Measurements from ENCODE around the gene TMEM35B.
A peak's percentile ranks its signal among the peaks of the same experiment; 100 is the strongest.
"Not testable (repeated sequence)": the region's sequence is repeated elsewhere in the genome, so short reads cannot be mapped to it uniquely, and the experiment has no call there.

Gene TMEM35B

GRCh38 chr1:35001743-35002142 lies 16.6 kb upstream of the TMEM35B start:
- FAIRE-seq (no peak), DNase-seq (ENCODE audit: insufficient read length, low spot score) (no peak)
- TF ChIP-seq POLR2AphosphoS5 (IDR thresholded peaks at IDR 0.05; ENCODE audit: low read depth, low read length) (no peak), TAF1 (IDR thresholded peaks at IDR 0.05; ENCODE audit: low read depth, low read length) (no peak), SPI1 (IDR thresholded peaks at IDR 0.05; ENCODE audit: low read depth, low read length) (no peak), POLR2A (IDR thresholded peaks at IDR 0.05; ENCODE audit: low read depth, low read length) (no peak), PAX5 (IDR thresholded peaks at IDR 0.05; ENCODE audit: insufficient read depth, low read length, severe bottlenecking) (no peak), POU2F2 (IDR thresholded peaks at IDR 0.05; ENCODE audit: low read depth, low read length) (no peak)

- no peak for DNase-seq (ENCODE audit: insufficient read length, low spot score)
- TF ChIP-seq POLR2AphosphoS5 (IDR thresholded peaks at IDR 0.05; ENCODE audit: low read depth, low read length) (no peak), TAF1 (IDR thresholded peaks at IDR 0.05; ENCODE audit: low read depth, low read length) (no peak), SPI1 (IDR thresholded peaks at IDR 0.05; ENCODE audit: low read depth, low read length) (no peak), PAX5 (IDR thresholded peaks at IDR 0.05; ENCODE audit: insufficient read depth, low read length, severe bottlenecking) (no peak), POU2F2 (IDR thresholded peaks at IDR 0.05; ENCODE audit: low read depth, low read length) (no peak), POLR2A (IDR thresholded peaks at IDR 0.05; ENCODE audit: low read depth, low read length) (no peak)
- no peak for FAIRE-seq
These were observed 9.7 kb upstream of the TMEM35B start for GRCh38 chr1:34994878-34995277.

GRCh38 chr1:34988581-34988980 lies 3.4 kb upstream of the TMEM35B start:
- FAIRE-seq (no peak), DNase-seq (ENCODE audit: insufficient read length, low spot score) (no peak)
- TF ChIP-seq POU2F2 (IDR thresholded peaks at IDR 0.05; ENCODE audit: low read depth, low read length) (no peak), POLR2AphosphoS5 (IDR thresholded peaks at IDR 0.05; ENCODE audit: low read depth, low read length) (no peak), POLR2A (IDR thresholded peaks at IDR 0.05; ENCODE audit: low read depth, low read length) (no peak), SPI1 (IDR thresholded peaks at IDR 0.05; ENCODE audit: low read depth, low read length) (no peak), TAF1 (IDR thresholded peaks at IDR 0.05; ENCODE audit: low read depth, low read length) (no peak), PAX5 (IDR thresholded peaks at IDR 0.05; ENCODE audit: insufficient read depth, low read length, severe bottlenecking) (no peak)

- FAIRE-seq: no peak
- TF ChIP-seq POU2F2 (IDR thresholded peaks at IDR 0.05; ENCODE audit: low read depth, low read length) (no peak), TAF1 (IDR thresholded peaks at IDR 0.05; ENCODE audit: low read depth, low read length) (no peak), POLR2A (IDR thresholded peaks at IDR 0.05; ENCODE audit: low read depth, low read length) (no peak), POLR2AphosphoS5 (IDR thresholded peaks at IDR 0.05; ENCODE audit: low read depth, low read length) (no peak), SPI1 (IDR thresholded peaks at IDR 0.05; ENCODE audit: low read depth, low read length) (no peak), PAX5 (IDR thresholded peaks at IDR 0.05; ENCODE audit: insufficient read depth, low read length, severe bottlenecking) (no peak)
- no peak for DNase-seq (ENCODE audit: insufficient read length, low spot score)
These were observed 3.0 kb upstream of the TMEM35B start for GRCh38 chr1:34988147-34988546.

- FAIRE-seq (no peak), DNase-seq (ENCODE audit: insufficient read length, low spot score) (no peak)
- no peak for TF ChIP-seq SPI1 (IDR thresholded peaks at IDR 0.05; ENCODE audit: low read depth, low read length)
- TF ChIP-seq PAX5 (IDR thresholded peaks at IDR 0.05; ENCODE audit: insufficient read depth, low read length, severe bottlenecking): no peak
- no peak for TF ChIP-seq TAF1 (IDR thresholded peaks at IDR 0.05; ENCODE audit: low read depth, low read length)
These were observed 1.9 kb upstream of the TMEM35B start for GRCh38 chr1:34987018-34987417.

GRCh38 chr1:34985609-34985904 lies 410 bp upstream of the TMEM35B start:
- FAIRE-seq; DNase-seq (ENCODE audit: insufficient read length, low spot score): not testable (repeated sequence)

GRCh38 chr1:34984435-34984792 lies 733 bp downstream of the TMEM35B start:
- no peak for TF ChIP-seq POU2F2 (IDR thresholded peaks at IDR 0.05; ENCODE audit: low read depth, low read length)
- no peak for TF ChIP-seq TAF1 (IDR thresholded peaks at IDR 0.05; ENCODE audit: low read depth, low read length)
- TF ChIP-seq PAX5 (IDR thresholded peaks at IDR 0.05; ENCODE audit: insufficient read depth, low read length, severe bottlenecking): no peak
- TF ChIP-seq POLR2A (IDR thresholded peaks at IDR 0.05; ENCODE audit: low read depth, low read length): no peak
- no peak for TF ChIP-seq SPI1 (IDR thresholded peaks at IDR 0.05; ENCODE audit: low read depth, low read length)
- TF ChIP-seq POLR2AphosphoS5 (IDR thresholded peaks at IDR 0.05; ENCODE audit: low read depth, low read length): no peak
- DNase-seq (ENCODE audit: insufficient read length, low spot score) (no peak), FAIRE-seq (peak; percentile 55)

- DNase-seq (ENCODE audit: insufficient read length, low spot score): no peak
- no peak for FAIRE-seq
- no peak for TF ChIP-seq POLR2AphosphoS5 (IDR thresholded peaks at IDR 0.05; ENCODE audit: low read depth, low read length)
- no peak for TF ChIP-seq POU2F2 (IDR thresholded peaks at IDR 0.05; ENCODE audit: low read depth, low read length)
- no peak for TF ChIP-seq PAX5 (IDR thresholded peaks at IDR 0.05; ENCODE audit: insufficient read depth, low read length, severe bottlenecking)
- no peak for TF ChIP-seq TAF1 (IDR thresholded peaks at IDR 0.05; ENCODE audit: low read depth, low read length)
- no peak for TF ChIP-seq SPI1 (IDR thresholded peaks at IDR 0.05; ENCODE audit: low read depth, low read length)
- TF ChIP-seq POLR2A (IDR thresholded peaks at IDR 0.05; ENCODE audit: low read depth, low read length): no peak
These were observed 1.3 kb downstream of the TMEM35B start for GRCh38 chr1:34983700-34984355.

- FAIRE-seq (no peak), DNase-seq (ENCODE audit: insufficient read length, low spot score) (no peak)
- no peak for TF ChIP-seq POLR2A (IDR thresholded peaks at IDR 0.05; ENCODE audit: low read depth, low read length)
- no peak for TF ChIP-seq POLR2AphosphoS5 (IDR thresholded peaks at IDR 0.05; ENCODE audit: low read depth, low read length)
- no peak for TF ChIP-seq SPI1 (IDR thresholded peaks at IDR 0.05; ENCODE audit: low read depth, low read length)
- TF ChIP-seq TAF1 (IDR thresholded peaks at IDR 0.05; ENCODE audit: low read depth, low read length): no peak
- no peak for TF ChIP-seq POU2F2 (IDR thresholded peaks at IDR 0.05; ENCODE audit: low read depth, low read length)
- TF ChIP-seq PAX5 (IDR thresholded peaks at IDR 0.05; ENCODE audit: insufficient read depth, low read length, severe bottlenecking): no peak
These were observed 2.2 kb downstream of the TMEM35B start for GRCh38 chr1:34982820-34983376.

- TF ChIP-seq POLR2A (IDR thresholded peaks at IDR 0.05; ENCODE audit: low read depth, low read length) (no peak), PAX5 (IDR thresholded peaks at IDR 0.05; ENCODE audit: insufficient read depth, low read length, severe bottlenecking) (no peak), SPI1 (IDR thresholded peaks at IDR 0.05; ENCODE audit: low read depth, low read length) (no peak), TAF1 (IDR thresholded peaks at IDR 0.05; ENCODE audit: low read depth, low read length) (no peak), POLR2AphosphoS5 (IDR thresholded peaks at IDR 0.05; ENCODE audit: low read depth, low read length) (no peak), POU2F2 (IDR thresholded peaks at IDR 0.05; ENCODE audit: low read depth, low read length) (no peak)
- DNase-seq (ENCODE audit: insufficient read length, low spot score) (no peak), FAIRE-seq (no peak)
These were observed 4.4 kb downstream of the TMEM35B start for GRCh38 chr1:34980715-34981114.
